ENCODE results near the gene SMIM36.
"Not testable (repeated sequence)": the region's sequence is repeated elsewhere in the genome, so short reads cannot be mapped to it uniquely, and the experiment has no call there.

The SMIM36 gene

DNA sequence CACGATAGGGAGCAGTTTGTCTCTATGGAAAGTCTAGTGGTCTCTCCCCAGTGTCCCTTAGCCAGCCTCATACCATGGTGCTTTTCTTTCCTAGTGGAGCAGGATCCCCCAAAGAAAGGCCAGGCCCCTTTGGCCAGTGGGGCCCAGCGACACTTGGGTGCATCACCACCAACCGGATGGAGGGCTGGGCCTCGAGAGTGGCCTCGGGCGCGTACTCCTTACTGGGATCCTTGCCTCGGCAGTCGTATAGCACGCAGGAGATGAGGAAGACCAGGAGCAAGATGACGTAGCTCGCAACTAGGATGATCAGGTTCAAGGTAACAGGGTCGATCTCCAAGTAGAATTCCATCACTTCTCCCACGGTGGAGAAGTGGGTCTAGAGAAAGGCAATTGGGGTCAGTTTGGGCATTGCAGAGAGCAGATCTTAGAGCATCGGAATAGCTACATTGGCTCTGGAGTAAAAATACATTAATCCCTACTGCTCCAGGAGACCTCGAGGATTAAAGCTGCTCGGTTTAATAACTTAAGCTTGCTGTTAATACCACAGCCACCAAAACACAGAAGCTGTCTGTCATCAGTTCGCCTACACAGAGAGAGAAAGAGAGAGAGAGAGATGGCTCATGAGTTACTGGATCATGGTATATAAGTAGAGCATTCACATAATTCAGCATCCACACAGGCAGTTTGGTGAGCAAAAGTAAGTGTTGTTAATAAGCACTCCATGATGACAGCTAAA lies at the start of gene SMIM36:
TSS of gene SMIM36 (minus strand) at position 467 of the 736 bp plus-strand sequence.
- in situ Hi-C loops (cut with HindIII; ENCODE audit: low sequenced_read_pairs) = loop anchor here (5.0 kb wide), 1 partner anchor 154 kb away; no protein-coding TSS in a partner anchor

- in situ Hi-C loops (cut with HindIII; ENCODE audit: low sequenced_read_pairs) = no loop called here
These were observed 44.5 kb upstream of the SMIM36 start for GRCh38 chr17:55555772-55556171.

DNA sequence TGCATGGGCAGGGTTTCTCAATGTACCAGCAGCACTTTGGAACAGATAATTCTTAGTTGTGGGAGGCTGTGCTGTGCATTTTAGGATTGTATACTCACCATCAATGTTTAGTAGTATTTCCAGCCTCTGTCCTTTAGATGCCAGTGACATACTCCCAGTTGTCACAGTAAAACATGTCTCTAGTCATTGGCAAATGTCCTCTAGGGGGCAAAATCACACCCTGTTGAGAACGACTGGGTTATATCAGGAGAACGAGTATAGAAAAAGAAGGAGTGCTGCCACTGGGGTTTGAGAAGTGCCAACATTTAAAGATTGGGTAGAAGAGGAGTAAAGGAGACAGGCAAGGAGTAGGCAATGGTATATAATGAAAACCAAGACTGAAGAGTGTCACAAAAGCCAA lies 37.9 kb upstream of the SMIM36 start:
- in situ Hi-C loops (cut with HindIII; ENCODE audit: low sequenced_read_pairs) = no loop called here

DNA sequence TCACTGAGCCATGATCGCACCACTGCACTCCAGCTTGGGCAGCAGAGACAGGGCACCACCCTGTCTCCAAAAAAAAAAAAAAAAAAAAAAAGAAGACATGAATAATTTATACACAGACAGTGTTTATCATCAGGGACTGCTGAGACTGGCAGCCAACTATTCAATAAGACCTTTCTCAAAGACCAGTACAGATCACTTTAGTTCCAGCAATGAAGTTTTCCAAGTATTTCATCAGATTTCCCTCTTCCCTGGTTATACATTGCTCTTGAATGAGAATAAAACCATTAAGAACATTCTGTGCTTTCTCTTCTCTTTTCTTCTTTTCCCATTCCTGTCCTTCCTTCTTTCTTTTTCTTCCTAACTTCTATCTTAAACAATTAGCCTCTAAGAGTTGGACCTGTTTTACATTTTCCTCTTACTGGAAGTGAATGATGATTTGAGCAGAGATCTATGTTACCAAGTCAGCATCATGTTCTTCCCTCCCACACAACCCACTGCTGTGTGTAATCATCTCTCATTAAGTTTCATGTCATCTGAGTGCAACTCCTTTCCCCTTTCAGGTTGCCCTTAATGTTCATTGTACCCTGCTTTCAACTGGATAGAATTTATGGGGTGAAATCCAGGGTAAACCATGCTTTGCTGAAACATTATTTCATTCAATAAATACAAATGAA lies 35.9 kb upstream of the SMIM36 start:
- in situ Hi-C loops (cut with HindIII; ENCODE audit: low sequenced_read_pairs) = no loop called here

DNA sequence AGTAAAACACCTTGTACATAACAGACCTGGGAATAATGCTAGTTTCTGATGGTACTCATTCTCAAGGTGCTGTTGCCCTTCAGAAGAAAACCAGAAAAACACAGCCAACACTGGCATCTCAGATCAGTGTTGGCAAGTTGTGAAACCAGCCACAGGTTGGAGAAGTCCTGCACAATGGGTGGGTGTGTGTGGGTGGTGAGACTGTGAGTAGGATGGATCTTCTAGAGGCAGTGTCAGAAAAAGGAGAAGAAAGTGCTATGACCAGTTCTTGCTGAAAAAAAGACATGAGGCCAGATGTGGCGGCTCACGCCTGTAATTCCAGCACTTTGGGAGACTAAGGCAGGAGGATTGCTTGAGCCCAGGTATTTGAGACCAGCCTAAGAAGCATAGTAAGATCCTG lies 35.2 kb upstream of the SMIM36 start:
- in situ Hi-C loops (cut with HindIII; ENCODE audit: low sequenced_read_pairs) = no loop called here

DNA sequence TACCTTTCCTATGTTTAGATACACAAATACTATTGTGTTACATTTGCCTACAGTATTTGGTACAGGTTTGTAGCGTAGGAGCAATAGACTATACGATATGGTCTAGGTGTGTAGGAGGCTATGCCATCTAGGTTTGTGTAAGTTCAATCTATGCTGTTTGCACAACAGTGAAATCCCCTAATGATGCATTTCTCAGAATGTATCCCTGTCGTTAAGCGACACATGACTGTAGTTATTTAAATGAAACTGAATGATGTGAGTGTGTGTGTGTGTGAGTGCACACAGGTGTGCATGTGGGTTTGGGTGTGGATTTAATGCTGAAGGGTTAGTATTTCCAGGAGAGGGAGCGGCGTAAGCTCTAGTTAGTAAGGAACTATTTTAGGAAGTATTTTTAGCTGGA lies 34.6 kb upstream of the SMIM36 start:
- in situ Hi-C loops (cut with HindIII; ENCODE audit: low sequenced_read_pairs) = no loop called here

GRCh38 chr17:55543709-55544108 lies 32.5 kb upstream of the SMIM36 start:
- in situ Hi-C loops (cut with HindIII; ENCODE audit: low sequenced_read_pairs) = no loop called here

- in situ Hi-C loops (cut with HindIII; ENCODE audit: low sequenced_read_pairs) = no loop called here
These were observed 29.3 kb upstream of the SMIM36 start for GRCh38 chr17:55540414-55541091.

GRCh38 chr17:55536205-55536604 lies 25.0 kb upstream of the SMIM36 start:
- in situ Hi-C loops (cut with HindIII; ENCODE audit: low sequenced_read_pairs) = no loop called here

GRCh38 chr17:55533608-55534007 lies 22.4 kb upstream of the SMIM36 start:
- in situ Hi-C loops (cut with HindIII; ENCODE audit: low sequenced_read_pairs) = loop anchor here (5.0 kb wide), 1 partner anchor 244 kb away; no protein-coding TSS in a partner anchor

GRCh38 chr17:55532670-55533069 lies 21.4 kb upstream of the SMIM36 start:
- in situ Hi-C loops (cut with HindIII; ENCODE audit: low sequenced_read_pairs) = loop anchor here (5.0 kb wide), 1 partner anchor 245 kb away; no protein-coding TSS in a partner anchor

GRCh38 chr17:55531053-55531728 lies 19.9 kb upstream of the SMIM36 start:
- in situ Hi-C loops (cut with HindIII; ENCODE audit: low sequenced_read_pairs) = loop anchor here (5.0 kb wide), 1 partner anchor 246 kb away; no protein-coding TSS in a partner anchor

GRCh38 chr17:55530064-55530463 lies 18.8 kb upstream of the SMIM36 start:
- in situ Hi-C loops (cut with HindIII; ENCODE audit: low sequenced_read_pairs) = loop anchor here (5.0 kb wide), 1 partner anchor 247 kb away; no protein-coding TSS in a partner anchor

- in situ Hi-C loops (cut with HindIII; ENCODE audit: low sequenced_read_pairs) = no loop called here
These were observed 16.4 kb upstream of the SMIM36 start for GRCh38 chr17:55527540-55528118.

DNA sequence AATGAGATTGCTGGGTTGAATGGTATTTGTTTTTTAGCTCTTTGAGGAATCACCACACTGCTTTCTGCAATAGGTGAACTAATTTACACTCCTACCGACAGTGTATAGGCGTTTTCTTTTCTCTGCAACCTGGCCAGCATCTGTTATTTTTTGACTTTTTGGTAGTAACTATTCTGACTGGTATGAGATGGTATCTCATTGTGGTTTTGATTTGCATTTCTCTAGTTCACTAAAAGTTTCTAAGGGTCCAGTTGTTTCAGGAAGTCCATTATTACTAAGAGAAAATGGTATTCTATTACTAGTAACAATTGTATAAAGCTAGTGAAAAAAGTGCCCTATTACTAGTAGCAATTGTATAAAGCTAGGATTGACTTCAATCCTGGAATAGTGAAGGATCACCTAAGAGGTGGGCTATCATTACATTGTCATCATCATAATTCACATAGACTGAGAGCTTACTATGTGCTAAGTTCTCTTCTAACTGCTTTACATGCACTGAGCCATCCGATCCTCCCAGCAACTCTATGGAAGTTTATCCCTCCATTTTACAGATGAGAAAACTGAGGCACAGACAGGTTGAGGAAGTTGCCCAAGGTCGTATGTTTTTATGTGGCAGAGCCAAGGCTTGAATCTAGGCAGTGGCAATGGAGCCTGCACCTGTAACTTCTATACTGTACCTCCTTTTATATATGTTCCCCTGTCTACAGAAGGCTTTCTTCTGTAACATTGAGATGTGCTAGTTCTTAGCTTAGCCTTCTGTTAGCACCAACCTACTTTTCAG lies 13.4 kb upstream of the SMIM36 start:
- in situ Hi-C loops (cut with HindIII; ENCODE audit: low sequenced_read_pairs) = no loop called here

- in situ Hi-C loops (cut with HindIII; ENCODE audit: low sequenced_read_pairs) = not testable (repeated sequence)
These were observed 11.8 kb upstream of the SMIM36 start for GRCh38 chr17:55523032-55523431.

GRCh38 chr17:55521186-55521585 lies 9.9 kb upstream of the SMIM36 start:
- in situ Hi-C loops (cut with HindIII; ENCODE audit: low sequenced_read_pairs) = no loop called here

DNA sequence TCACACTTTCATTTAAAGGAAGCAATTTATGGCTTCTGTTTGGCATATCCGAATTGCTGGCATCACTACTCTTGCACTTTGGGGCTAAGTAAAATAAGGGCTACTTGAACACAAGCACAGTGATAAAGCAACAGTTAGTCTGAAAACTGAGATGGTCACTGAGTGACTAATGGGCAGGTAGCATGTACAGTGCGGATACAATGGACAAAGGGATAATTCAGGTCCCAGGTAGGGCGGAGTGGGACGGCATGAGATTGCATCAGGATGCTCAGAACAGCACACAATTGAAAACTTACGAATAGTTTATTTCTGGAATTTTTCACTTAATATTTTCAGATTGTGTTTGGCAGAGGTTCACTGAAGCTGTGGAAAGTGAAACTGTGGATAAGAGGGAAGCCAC lies 9.2 kb upstream of the SMIM36 start:
- in situ Hi-C loops (cut with HindIII; ENCODE audit: low sequenced_read_pairs) = no loop called here

DNA sequence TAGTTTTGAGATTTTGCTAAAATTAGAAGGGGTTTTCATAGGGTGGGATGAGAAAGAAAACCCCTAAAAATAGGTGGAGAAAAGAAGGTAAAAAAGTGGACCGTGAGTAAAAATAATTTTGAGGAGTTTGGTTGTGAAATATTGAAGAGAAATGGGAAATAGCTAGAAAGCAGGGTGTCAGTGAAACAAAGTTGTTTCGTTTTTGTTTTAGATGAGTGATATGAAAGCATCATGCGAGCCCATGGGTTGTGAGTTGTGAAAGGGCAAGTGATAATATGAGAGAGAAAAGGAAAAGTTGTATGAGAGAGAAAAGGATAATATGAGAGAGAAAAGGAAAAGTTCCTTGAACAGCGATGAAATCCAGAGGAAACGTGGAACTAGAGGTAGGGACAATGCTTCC lies 7.3 kb upstream of the SMIM36 start:
- in situ Hi-C loops (cut with HindIII; ENCODE audit: low sequenced_read_pairs) = no loop called here

All from DLD1 (cell line).